Measurements from ENCODE around the gene ALPK1.
"Not testable (repeated sequence)": the region's sequence is repeated elsewhere in the genome, so short reads cannot be mapped to it uniquely, and the experiment has no call there.

Gene ALPK1

GRCh38 chr4:112277705-112278448 lies 19.3 kb upstream of the ALPK1 start:
- DNase-seq (ENCODE audit: low read depth in 1 of 2, low spot score in 1 of 2), result no peak
- in situ Hi-C loops (cut with HindIII; ENCODE audit: low pct_unique_long_range_greater_than_20kb, low sequenced_read_pairs), result no loop called here
- no peak for TF ChIP-seq JUND (IDR thresholded peaks at IDR 0.05; ENCODE audit: low read depth)

- no peak for DNase-seq (ENCODE audit: low read depth in 1 of 2, low spot score in 1 of 2)
- no peak for TF ChIP-seq JUND (IDR thresholded peaks at IDR 0.05; ENCODE audit: low read depth)
- in situ Hi-C loops (cut with HindIII; ENCODE audit: low pct_unique_long_range_greater_than_20kb, low sequenced_read_pairs), result no loop called here
Observed at GRCh38 chr4:112279025-112279881, 17.9 kb upstream of the ALPK1 start.

- no peak for TF ChIP-seq JUND (IDR thresholded peaks at IDR 0.05; ENCODE audit: low read depth)
- in situ Hi-C loops (cut with HindIII; ENCODE audit: low pct_unique_long_range_greater_than_20kb, low sequenced_read_pairs), result no loop called here
- no peak for DNase-seq (ENCODE audit: low read depth in 1 of 2, low spot score in 1 of 2)
Observed at GRCh38 chr4:112279882-112280315, 17.3 kb upstream of the ALPK1 start.

- in situ Hi-C loops (cut with HindIII; ENCODE audit: low pct_unique_long_range_greater_than_20kb, low sequenced_read_pairs), result no loop called here
- TF ChIP-seq JUND (IDR thresholded peaks at IDR 0.05; ENCODE audit: low read depth), result no peak
- DNase-seq (ENCODE audit: low read depth in 1 of 2, low spot score in 1 of 2), result no peak
Observed at GRCh38 chr4:112280386-112281056, 16.6 kb upstream of the ALPK1 start.

- DNase-seq (ENCODE audit: low read depth in 1 of 2, low spot score in 1 of 2), result not testable (repeated sequence)
Observed at GRCh38 chr4:112281895-112282398, 15.2 kb upstream of the ALPK1 start.

GRCh38 chr4:112282860-112283667 lies 14.1 kb upstream of the ALPK1 start:
- no peak for TF ChIP-seq JUND (IDR thresholded peaks at IDR 0.05; ENCODE audit: low read depth)
- no peak for DNase-seq (ENCODE audit: low read depth in 1 of 2, low spot score in 1 of 2)
- in situ Hi-C loops (cut with HindIII; ENCODE audit: low pct_unique_long_range_greater_than_20kb, low sequenced_read_pairs), result no loop called here

More at GRCh38 chr4:112281895-112282398, 15.2 kb upstream of the ALPK1 start:
- in situ Hi-C loops (cut with HindIII; ENCODE audit: low pct_unique_long_range_greater_than_20kb, low sequenced_read_pairs), result not testable (repeated sequence)

- no peak for TF ChIP-seq JUND (IDR thresholded peaks at IDR 0.05; ENCODE audit: low read depth)
- DNase-seq (ENCODE audit: low read depth in 1 of 2, low spot score in 1 of 2), result no peak
- in situ Hi-C loops (cut with HindIII; ENCODE audit: low pct_unique_long_range_greater_than_20kb, low sequenced_read_pairs), result no loop called here
Observed at GRCh38 chr4:112284166-112284565, 13.0 kb upstream of the ALPK1 start.

- DNase-seq (ENCODE audit: low read depth in 1 of 2, low spot score in 1 of 2), result peak in 1 of 2 experiments; percentile 54
- in situ Hi-C loops (cut with HindIII; ENCODE audit: low pct_unique_long_range_greater_than_20kb, low sequenced_read_pairs), result no loop called here
- TF ChIP-seq JUND (IDR thresholded peaks at IDR 0.05; ENCODE audit: low read depth), result no peak
Observed at GRCh38 chr4:112284662-112285411, 12.3 kb upstream of the ALPK1 start.

- in situ Hi-C loops (cut with HindIII; ENCODE audit: low pct_unique_long_range_greater_than_20kb, low sequenced_read_pairs), result no loop called here
- DNase-seq (ENCODE audit: low read depth in 1 of 2, low spot score in 1 of 2), result no peak
- TF ChIP-seq JUND (IDR thresholded peaks at IDR 0.05; ENCODE audit: low read depth), result no peak
Observed at GRCh38 chr4:112287258-112287989, 9.7 kb upstream of the ALPK1 start.

- in situ Hi-C loops (cut with HindIII; ENCODE audit: low pct_unique_long_range_greater_than_20kb, low sequenced_read_pairs), result no loop called here
- DNase-seq (ENCODE audit: low read depth in 1 of 2, low spot score in 1 of 2), result no peak
- no peak for TF ChIP-seq JUND (IDR thresholded peaks at IDR 0.05; ENCODE audit: low read depth)
Observed at GRCh38 chr4:112288455-112288854, 8.7 kb upstream of the ALPK1 start.
